ENCODE results near the gene ZMYND11. TPM values are rescaled to one million over a fixed set of nuclear protein-coding genes. Genes with fewer than 3 reads are reported as not detected.

ZMYND11 gene
- total and polyA plus RNA-seq, 2 of the 8 experiments (the other 6 are each of a cell fraction or from before 2014, with no cell fraction given) = 7.5 to 26.6 TPM

DNA sequence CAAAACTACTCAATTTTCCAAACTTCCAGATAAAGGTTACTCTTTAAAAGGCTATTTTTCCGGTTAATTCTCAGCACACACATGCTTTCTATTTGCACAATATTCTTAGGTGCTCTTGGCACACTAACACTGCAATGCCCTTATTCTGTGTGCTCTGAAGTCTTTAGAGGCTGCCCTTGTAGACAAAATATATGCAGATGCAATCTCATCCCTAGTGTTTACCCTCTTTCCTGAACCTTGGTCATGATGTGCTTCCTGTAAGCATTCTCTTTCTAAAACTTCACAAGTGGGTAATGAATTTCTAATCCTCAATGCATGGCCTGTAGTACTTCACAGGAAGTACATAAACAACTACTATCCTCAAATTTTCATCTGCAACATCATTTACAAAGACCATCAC lies 45.1 kb upstream of the ZMYND11 start (continued):
- no peak for TF ChIP-seq PHF8 (conservative IDR thresholded peaks at IDR 0.05; ENCODE audit: low read depth, low read length)
- TF ChIP-seq GABPA (IDR thresholded peaks at IDR 0.05; ENCODE audit: borderline replicate concordance, insufficient read depth, low read length) = no peak
- no peak for TF ChIP-seq CREB1 (IDR thresholded peaks at IDR 0.05)
- TF ChIP-seq CEBPB (IDR thresholded peaks at IDR 0.05; ENCODE audit: low read depth, low read length) = no peak
- no peak for TF ChIP-seq SRF (IDR thresholded peaks at IDR 0.05; ENCODE audit: low read depth, low read length)
- TF ChIP-seq TAF1 (IDR thresholded peaks at IDR 0.05; ENCODE audit: low read depth, low read length) = no peak
